Spleen (tissue), 11 donors: ENCODE results near the gene KRTAP5-7. TPM values are rescaled to one million over a fixed set of nuclear protein-coding genes. Genes with fewer than 3 reads are reported as not detected.

Experiments
- DNase-seq: peaks from one replicate; pipeline ENCODE4 v3.0.0-alpha.2; 2020
- H3K27ac ChIP-seq, 8 donors: fragments of 200-600 bp; sonication (generic) in 7 of 8; 1 replicate in 4 of 8; 2 replicates in 4 of 8; pipeline versions ENCODE4 v1.5.0 to v1.8.0; 2016 to 2021; ENCODE audit warnings: inconsistent platforms in 4 of 8, mild to moderate bottlenecking in 4 of 8, moderate library complexity in 1 of 8
- H3K27me3 ChIP-seq, 7 donors: fragments of 200-600 bp; sonication (generic) in 6 of 7; replicated peaks in 1 of 7; 1 replicate in 4 of 7; 2 replicates in 3 of 7; pipeline versions ENCODE4 v1.5.0 to v1.8.0; 2016 to 2021; ENCODE audit warnings: inconsistent platforms in 3 of 7, mild to moderate bottlenecking in 1 of 7
- H3K36me3 ChIP-seq, 6 donors: fragments of 200-600 bp; sonication (generic) in 5 of 6; 1 replicate in 4 of 6; 2 replicates in 2 of 6; pipeline versions ENCODE4 v1.5.0 to v1.8.0; 2016 to 2021; ENCODE audit warnings: inconsistent platforms in 2 of 6
- H3K4me1 ChIP-seq, 6 donors: fragments of 200-600 bp; sonication (generic) in 5 of 6; 1 replicate in 3 of 6; 2 replicates in 3 of 6; pipeline versions ENCODE4 v1.5.0 to v1.8.0; 2016 to 2021; ENCODE audit warnings: inconsistent platforms in 3 of 6
- H3K4me3 ChIP-seq, 8 donors: fragments of 200-600 bp; sonication (generic) in 7 of 8; 1 replicate in 4 of 8; 2 replicates in 4 of 8; pipeline versions ENCODE4 v1.5.0 to v1.8.0; 2016 to 2021; ENCODE audit warnings: inconsistent platforms in 4 of 8, mild to moderate bottlenecking in 4 of 8, moderate library complexity in 2 of 8
- H3K9me3 ChIP-seq, 8 donors: fragments of 200-600 bp; sonication (generic) in 7 of 8; 1 replicate in 4 of 8; 2 replicates in 4 of 8; pipeline versions ENCODE4 v1.5.0 to v1.8.0; 2016 to 2021; ENCODE audit warnings: inconsistent platforms in 4 of 8
- POLR2A ChIP-seq, 3 donors: fragments of 450-650 bp; IDR thresholded peaks; one replicate each; pipeline ENCODE4 v1.5.1; 2017; ENCODE audit warnings: antibody characterized with exemption in 3 of 3, mild to moderate bottlenecking in 1 of 3
- POLR2AphosphoS5 ChIP-seq, 3 donors: sonication (generic); formaldehyde crosslinking; IDR thresholded peaks; one replicate each; pipeline ENCODE4 v1.5.1; 2017; ENCODE audit warnings: antibody characterized with exemption in 3 of 3
- WGBS, 5 donors: extraction: QIAGEN DNeasy Blood & Tissue Kit in 3 of 5; methylation state at CpG; one replicate each; pipeline versions ENCODE4 v1.1.5 to v1.1.7; 2013 to 2018; 5-methylcytosine and 5-hydroxymethylcytosine counted together
- intact Hi-C: fragments of 100-400 bp; cut with DNase I; formaldehyde crosslinking; loops from one replicate; pipeline ENCODE4 v1.15.0; 2023; ENCODE audit warnings: low total_unique reads
- polyA plus RNA-seq, 3 donors: library from polyadenylated mRNA; stranded (reverse); fragments of 200-250 nt; gene quantifications; one replicate each; pipeline ENCODE4 v1.2.1, GENCODE V29; 2013
- total RNA-seq, 7 donors: library from RNA; depleted of rRNA in 3 of 7; stranded (reverse); fragments of >200 nt in 3 of 7; fragmentation: NEBNext Ultra II Directional in 4 of 7; extraction: Animal tissue kit (Norgen Biotek cat#: 25700) in 4 of 7; gene quantifications; one replicate each; pipeline versions ENCODE4 v1.1.0 to v1.2.1, GENCODE V29; 2016 to 2021
- TF ChIP-seq, protein P1 (sequence below), 11 experiments: fragments of 200-600 bp in 7 of 11; fragments of 450-650 bp in 4 of 11; sonication (generic) in 4 of 11; IDR thresholded peaks in 8 of 11; conservative IDR thresholded peaks in 3 of 11; 1 replicate in 7 of 11; 2 replicates in 4 of 11; pipeline versions ENCODE4 v1.4.0 to v1.8.0; 2016 to 2021; ENCODE audit warnings: antibody characterized with exemption in 11 of 11, inconsistent platforms in 4 of 11, mild to moderate bottlenecking in 1 of 11
- donor health status: healthy with polysubstance abuse.
- donor health status: DM: no; HTN: no; CAD: no; lungs with moderate emphysema.
- donor health status: DM: no; HTN: no; CAD: no.
- donor health status: Bipolar disorder and iron deficiency.
- donor health status: healthy.
- donor health status: DM: no; HTN: no; CAD: no.
- donor health status: DM: yes; HTN: yes; CAD: no.

Gene KRTAP5-7
- total and polyA plus RNA-seq, 10 donors, result 0.13 to 0.72 (median 0.53) TPM; not detected in 6

GRCh38 chr11:71485063-71485399, 42.0 kb upstream of the KRTAP5-7 start:
- peaks cover 0 to 100% (median 76%) of the 10 kb centered on the region in 6 donors for H3K36me3 ChIP-seq
- TF ChIP-seq POLR2A (IDR thresholded peaks at IDR 0.05) (no peak), POLR2AphosphoS5 (IDR thresholded peaks at IDR 0.05) (no peak)
- TF ChIP-seq, protein P1, sequence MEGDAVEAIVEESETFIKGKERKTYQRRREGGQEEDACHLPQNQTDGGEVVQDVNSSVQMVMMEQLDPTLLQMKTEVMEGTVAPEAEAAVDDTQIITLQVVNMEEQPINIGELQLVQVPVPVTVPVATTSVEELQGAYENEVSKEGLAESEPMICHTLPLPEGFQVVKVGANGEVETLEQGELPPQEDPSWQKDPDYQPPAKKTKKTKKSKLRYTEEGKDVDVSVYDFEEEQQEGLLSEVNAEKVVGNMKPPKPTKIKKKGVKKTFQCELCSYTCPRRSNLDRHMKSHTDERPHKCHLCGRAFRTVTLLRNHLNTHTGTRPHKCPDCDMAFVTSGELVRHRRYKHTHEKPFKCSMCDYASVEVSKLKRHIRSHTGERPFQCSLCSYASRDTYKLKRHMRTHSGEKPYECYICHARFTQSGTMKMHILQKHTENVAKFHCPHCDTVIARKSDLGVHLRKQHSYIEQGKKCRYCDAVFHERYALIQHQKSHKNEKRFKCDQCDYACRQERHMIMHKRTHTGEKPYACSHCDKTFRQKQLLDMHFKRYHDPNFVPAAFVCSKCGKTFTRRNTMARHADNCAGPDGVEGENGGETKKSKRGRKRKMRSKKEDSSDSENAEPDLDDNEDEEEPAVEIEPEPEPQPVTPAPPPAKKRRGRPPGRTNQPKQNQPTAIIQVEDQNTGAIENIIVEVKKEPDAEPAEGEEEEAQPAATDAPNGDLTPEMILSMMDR (IDR thresholded peaks at IDR 0.05 in 8 of 11, conservative IDR thresholded peaks at IDR 0.05 in 3 of 11), result no peak
- H3K4me1 ChIP-seq, result peaks cover 0 to 23% (median 13%) of the 10 kb centered on the region in 6 donors
- no peaks in the 10 kb centered on the region for H3K27me3 ChIP-seq
- H3K9me3 ChIP-seq, result no peaks in the 10 kb centered on the region
- H3K4me3 ChIP-seq, result no peak overlapping the region
- no peak overlapping the region for H3K27ac ChIP-seq
- intact Hi-C loops, result no loop called here
- no peak for DNase-seq
- 84 to 95% (median 92%) methylated on average over 6 of the region's 6 CpGs for WGBS, 5 donors

- peaks cover 0 to 23% (median 13%) of the 10 kb centered on the region in 6 donors for H3K4me1 ChIP-seq
- H3K27me3 ChIP-seq, result no peaks in the 10 kb centered on the region
- TF ChIP-seq, protein P1 (IDR thresholded peaks at IDR 0.05 in 8 of 11, conservative IDR thresholded peaks at IDR 0.05 in 3 of 11), result no peak
- TF ChIP-seq POLR2AphosphoS5 (IDR thresholded peaks at IDR 0.05) (no peak), POLR2A (IDR thresholded peaks at IDR 0.05) (no peak)
- 95 to 97% (median 96%) methylated on average over 17 to 18 of the region's 18 CpGs for WGBS, 5 donors
- intact Hi-C loops, result no loop called here
- DNase-seq, result no peak
- H3K4me3 ChIP-seq, result no peak overlapping the region
- H3K27ac ChIP-seq, result no peak overlapping the region
- no peaks in the 10 kb centered on the region for H3K9me3 ChIP-seq
- H3K36me3 ChIP-seq, result peaks cover under 1 to 100% (median 76%) of the 10 kb centered on the region in 6 donors
Observed at GRCh38 chr11:71485466-71485865, 41.6 kb upstream of the KRTAP5-7 start.

- Histone ChIP-seq H3K27me3 (no peaks in the 10 kb centered on the region), H3K36me3 (peaks cover 7 to 100% (median 76%) of the 10 kb centered on the region in 6 donors), H3K4me3 (no peak overlapping the region), H3K9me3 (no peaks in the 10 kb centered on the region), H3K4me1 (peaks cover 0 to 23% (median 13%) of the 10 kb centered on the region in 6 donors), H3K27ac (no peak overlapping the region)
- intact Hi-C loops, result no loop called here
- TF ChIP-seq POLR2A (IDR thresholded peaks at IDR 0.05) (no peak), POLR2AphosphoS5 (IDR thresholded peaks at IDR 0.05) (no peak)
- TF ChIP-seq, protein P1 (IDR thresholded peaks at IDR 0.05 in 8 of 11, conservative IDR thresholded peaks at IDR 0.05 in 3 of 11), result no peak
- WGBS, 5 donors, result 94 to 100% (median 95%) methylated on average over 1 of the region's 1 CpG
- peak; percentile 4 for DNase-seq
Observed at GRCh38 chr11:71486320-71486719, 40.7 kb upstream of the KRTAP5-7 start.

DNA sequence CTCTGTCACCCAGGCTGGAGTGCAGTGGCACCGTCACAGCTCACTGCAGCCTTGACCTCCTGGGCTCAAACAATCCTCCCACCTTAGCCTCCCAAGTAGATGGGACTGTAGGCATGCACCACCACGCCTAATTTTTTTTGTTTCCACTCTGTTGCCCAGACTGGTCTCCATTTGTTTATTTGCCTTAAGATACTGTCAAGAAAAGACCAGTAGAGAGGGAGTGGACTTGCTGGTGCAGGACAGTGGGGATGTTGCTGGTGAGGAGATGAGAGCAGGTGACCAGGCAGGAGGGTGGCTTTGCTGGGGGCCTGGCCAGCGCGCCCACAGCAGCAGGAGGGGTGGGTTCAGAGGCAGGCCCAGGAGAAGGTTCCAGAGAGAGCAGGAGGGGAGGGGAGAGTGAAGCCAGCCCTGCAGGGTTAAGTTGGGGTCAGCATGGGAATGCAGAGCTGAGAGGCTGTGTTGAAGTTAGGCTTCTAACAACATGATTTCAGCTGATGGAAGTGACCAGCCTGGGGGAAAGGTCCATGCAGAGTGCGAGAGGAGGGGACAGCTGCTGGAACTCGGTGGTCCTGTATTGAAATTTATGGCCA, 38.3 kb upstream of the KRTAP5-7 start:
- Histone ChIP-seq H3K4me3 (no peak overlapping the region), H3K27me3 (no peaks in the 10 kb centered on the region), H3K36me3 (peaks cover 7 to 100% (median 75%) of the 10 kb centered on the region in 6 donors), H3K4me1 (peaks cover 0 to 23% (median 13%) of the 10 kb centered on the region in 6 donors), H3K9me3 (no peaks in the 10 kb centered on the region), H3K27ac (peak overlapping the region in 5 of 8 donors; percentile 5 to 61 (median 25))
- no peak for DNase-seq
- TF ChIP-seq POLR2AphosphoS5 (IDR thresholded peaks at IDR 0.05), result no peak
- TF ChIP-seq, protein P1 (IDR thresholded peaks at IDR 0.05 in 8 of 11, conservative IDR thresholded peaks at IDR 0.05 in 3 of 11), result no peak
- TF ChIP-seq POLR2A (IDR thresholded peaks at IDR 0.05), result no peak
- 74 to 80% (median 76%) methylated on average over 6 of the region's 6 CpGs for WGBS, 5 donors
- intact Hi-C loops, result no loop called here
